WTC11 (cell line): Measurements from ENCODE around the gene SPTLC3.

Experiments used
- CTCF ChIP-seq: fragments of 200-600 bp; IDR thresholded peaks from 2 replicates; pipeline ENCODE4 v1.8.0; 2022; ENCODE audit warnings: antibody characterized with exemption
- RELA ChIP-seq: sonication (generic); formaldehyde crosslinking; IDR thresholded peaks from 2 replicates; pipeline ENCODE4 v1.8.1; 2022; ENCODE audit warnings: missing genetic modification reagents, mild to moderate bottlenecking, borderline replicate concordance

- TF ChIP-seq RELA (no peak), CTCF (no peak)
Observed at GRCh38 chr20:13007596-13007995, 1.2 kb upstream of the SPTLC3 start.
